Astrocyte of the hippocampus (primary cell): ENCODE data around the gene GJA5.
A peak's percentile ranks its signal among the peaks of the same experiment; 100 is the strongest.

ENCODE experiments used
- DNase-seq: peaks from one replicate; pipeline ENCODE4 v3.0.0; 2011; ENCODE audit warnings: low read depth, low spot score

Gene GJA5

DNA sequence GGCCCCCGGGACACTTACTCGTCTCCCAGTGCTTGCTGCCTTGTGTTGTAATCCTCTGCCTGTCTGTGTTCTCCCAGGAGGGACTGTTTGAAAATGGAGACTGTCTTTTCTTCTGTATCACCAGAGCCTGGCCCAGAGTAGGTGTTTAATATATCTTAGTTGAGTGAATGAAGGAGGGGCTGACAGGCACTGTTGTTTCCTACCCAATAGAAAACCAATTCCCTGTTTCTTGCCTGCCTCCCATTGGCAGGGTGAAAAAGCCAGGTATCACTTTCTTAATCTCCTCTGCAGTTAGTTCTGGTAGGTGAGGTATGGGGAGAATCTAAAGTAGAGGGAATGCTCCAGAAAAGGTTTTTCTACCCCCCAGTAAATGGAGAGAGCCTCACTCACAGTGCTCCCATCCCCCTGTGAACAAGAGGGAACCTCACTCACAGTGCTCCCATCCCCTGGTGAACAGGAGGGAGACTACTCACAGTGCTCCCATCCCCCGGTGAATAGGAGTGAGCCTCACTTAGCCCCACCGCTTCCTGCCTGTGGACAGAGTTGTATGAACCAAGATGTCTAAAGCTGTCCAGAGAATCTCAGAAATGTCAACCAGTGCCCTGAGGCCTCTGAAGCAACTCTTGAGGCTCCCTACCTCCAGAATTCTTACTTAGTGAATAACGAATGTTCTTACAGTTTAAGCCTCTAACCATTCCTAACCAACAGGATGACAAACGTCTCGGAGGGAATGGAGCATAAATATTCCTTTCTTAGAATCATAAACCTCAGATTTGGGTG, at the start of gene GJA5:
Gene GJA5, minus strand, starts transcription at position 122 of the 780 bp plus-strand sequence. CDS start 1,364 bp downstream, outside the sequence.
- no peak for DNase-seq

DNA sequence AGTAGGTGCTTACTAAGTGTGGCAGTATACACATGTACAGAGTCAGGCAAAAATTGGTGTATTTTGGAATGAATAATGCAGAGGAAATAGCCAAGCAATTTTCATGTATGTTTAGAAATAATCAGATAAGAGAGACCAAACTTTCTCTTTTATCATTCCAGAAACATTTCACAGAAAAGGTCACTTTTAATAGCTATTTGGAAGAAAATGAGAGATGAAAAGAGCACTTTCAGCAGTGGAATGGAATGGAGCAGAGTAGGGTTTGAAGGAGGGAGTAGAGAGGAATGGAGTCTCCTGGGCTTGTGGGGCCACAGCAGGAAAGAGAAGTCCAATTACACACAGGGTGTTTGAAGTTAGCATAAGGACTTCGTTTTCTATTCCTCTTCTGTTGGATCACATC, 48.8 kb upstream of the GJA5 start:
- DNase-seq: no peak

DNA sequence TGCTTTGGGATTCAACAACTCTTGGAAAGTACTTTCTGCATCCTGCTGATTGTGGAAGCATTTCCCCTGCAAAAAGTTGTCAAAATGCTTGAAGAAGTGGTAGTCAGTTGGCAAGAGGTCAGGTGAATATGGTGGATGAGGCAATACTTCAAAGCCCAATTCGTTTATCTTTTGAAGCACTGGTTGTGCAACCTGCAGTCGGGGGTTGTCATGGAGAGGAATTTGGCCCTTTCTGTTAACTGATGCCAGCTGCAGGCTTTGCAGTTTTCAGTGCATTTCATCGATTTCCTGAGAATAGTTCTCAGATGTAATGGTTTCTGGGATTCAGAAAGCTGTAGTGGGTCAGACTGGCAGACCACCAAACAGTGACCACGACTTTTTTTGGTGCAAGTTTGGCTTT, 47.6 kb upstream of the GJA5 start:
- no peak for DNase-seq

DNA sequence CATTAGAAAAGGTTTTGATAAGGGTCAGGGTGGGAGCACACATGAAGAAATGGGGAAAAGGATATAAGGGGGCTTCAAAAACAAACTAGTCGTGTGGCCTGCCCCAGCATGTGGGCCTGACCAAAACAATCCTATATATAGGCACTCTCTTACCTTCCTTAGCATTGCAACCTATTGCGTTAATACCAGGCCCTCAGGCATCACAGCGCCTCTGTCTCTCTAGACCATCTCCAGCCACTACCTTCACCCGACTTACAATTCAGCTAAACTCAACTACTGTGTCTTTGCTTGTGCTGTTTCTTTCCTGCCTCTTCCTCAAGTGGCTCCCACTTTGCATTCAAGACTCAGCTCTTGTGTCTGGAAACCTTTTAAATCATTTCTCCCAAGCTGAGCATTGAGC, 47.0 kb upstream of the GJA5 start:
- DNase-seq: no peak

DNA sequence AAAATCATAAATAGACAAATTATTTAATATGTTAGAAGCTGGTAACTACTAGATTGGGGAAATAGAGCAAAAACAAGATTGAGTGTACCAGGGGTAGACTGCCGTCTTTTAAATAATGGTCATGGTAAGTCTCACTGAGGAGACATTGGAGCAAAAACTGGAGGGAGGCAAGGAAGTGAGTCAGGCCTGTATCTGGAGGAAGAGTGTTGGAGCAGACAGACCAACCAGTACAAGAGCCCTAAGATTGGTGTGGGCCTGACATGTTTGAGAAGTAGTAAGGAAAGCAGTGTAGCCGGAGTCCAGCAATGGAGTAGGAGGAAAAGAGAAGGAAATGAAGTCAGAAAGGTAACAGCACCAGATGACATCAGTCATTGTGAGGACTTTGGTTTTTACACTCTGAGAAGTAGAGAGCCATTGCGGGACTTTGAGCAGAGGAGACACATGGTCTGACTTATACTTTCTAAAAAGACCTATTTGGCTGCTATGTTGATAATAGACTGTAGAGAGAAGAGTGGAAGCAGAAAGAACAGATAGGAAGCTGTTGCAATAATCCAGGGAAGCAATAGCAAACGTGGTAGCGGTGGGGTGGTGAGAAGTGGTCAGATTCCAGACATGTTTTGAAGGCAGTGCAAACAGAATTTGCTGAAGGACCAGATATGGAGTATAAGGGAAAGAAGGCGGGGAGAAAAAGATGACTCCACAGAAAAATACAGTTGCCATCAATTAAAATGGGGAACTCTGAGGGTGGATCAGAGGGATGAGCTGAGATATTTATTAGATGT, 44.7 kb upstream of the GJA5 start:
- no peak for DNase-seq

DNA sequence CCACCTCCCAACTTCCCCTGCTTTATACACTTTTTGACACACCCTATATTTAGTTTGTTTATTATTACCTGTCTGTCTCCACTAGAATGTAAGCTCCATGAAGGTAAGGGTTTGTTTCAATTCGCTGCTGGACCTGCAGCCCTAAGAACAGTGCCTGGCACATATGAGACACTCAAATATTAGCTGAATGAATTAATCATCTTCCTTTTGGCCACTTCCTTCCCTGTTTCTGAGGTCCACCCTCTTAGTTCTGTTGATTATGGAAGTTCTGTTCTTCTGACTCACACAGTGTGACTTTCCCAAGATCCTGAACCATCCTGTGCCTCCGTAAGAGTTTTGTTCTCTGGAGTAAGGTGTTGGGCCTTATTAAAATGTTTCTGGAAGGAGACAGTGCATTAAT, 40.4 kb upstream of the GJA5 start:
- DNase-seq: no peak

DNA sequence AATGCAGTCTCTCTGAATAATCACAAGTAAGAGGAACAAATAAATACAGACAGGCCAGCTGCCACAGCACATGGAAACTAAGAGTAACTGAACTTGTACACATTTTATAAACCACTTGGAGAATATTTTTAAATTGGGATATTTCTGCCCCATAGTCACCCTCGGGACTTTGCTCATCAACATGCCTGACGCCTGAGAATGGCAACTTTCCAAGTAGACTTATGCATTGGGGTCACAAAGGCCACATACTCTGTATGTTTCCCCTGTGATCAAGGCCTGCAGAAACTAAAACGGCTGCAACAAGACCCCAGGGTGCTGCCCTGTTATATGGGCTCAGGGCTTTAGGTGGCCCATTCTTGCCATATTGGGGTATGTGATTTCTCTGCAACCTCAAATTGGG, 38.3 kb upstream of the GJA5 start:
- no peak for DNase-seq

DNA sequence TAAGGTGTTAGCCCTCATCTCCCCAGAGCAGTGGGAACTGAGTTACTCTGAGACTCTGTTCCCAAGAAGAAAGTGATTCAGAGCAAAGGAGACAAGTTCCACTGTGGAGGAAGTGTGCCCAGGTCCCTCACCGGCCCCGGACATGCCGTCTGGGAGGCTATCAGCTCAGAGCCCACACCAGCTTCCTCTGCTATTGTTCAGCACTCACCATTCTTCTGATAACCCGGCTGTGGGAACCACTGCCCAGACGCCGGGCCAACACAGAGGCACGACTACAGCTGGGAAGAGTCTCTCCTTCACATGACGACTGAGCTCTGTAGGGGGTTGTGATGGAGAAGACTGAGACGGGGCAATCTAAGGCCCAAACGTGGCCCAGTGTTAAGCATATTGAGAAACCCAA, 34.2 kb upstream of the GJA5 start:
- no peak for DNase-seq

DNA sequence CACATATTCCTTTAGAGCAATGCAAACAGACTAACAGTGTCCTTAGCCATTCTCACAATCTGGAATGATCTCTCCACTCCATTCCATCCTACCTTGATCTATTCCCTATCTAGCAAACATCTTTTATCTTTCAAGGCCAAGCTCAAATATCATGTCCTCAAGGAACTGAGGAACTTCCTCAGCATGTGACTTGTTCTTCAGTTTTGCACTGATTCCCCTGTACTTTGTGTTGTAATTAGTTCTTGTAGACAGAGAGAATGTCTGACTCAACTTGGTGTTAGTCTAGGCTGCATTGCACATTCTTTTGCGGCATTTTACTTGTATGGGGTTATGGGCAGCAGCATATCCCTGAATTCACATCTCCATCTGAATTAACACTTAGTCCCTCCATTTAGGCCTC, 31.5 kb upstream of the GJA5 start:
- no peak for DNase-seq

DNA sequence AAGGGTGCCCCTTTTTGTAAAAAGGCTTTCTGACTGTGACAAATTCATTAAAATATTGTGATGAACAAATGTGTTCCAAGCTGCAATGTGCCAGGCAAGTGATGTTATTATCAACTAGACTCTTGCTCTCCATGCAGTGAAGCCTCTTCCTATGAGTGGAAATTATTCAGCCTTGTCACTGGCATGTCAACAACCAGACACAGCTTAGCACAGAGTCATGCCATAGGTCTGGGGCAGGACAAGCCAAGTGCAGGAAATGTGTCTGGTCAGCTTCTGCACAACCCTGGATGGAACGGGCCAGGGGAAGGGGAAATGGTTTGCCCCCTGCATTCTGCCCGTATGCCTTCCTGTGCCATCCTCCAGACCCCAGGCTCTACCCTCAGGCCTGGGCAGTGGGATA, 27.4 kb upstream of the GJA5 start:
- DNase-seq: no peak

DNA sequence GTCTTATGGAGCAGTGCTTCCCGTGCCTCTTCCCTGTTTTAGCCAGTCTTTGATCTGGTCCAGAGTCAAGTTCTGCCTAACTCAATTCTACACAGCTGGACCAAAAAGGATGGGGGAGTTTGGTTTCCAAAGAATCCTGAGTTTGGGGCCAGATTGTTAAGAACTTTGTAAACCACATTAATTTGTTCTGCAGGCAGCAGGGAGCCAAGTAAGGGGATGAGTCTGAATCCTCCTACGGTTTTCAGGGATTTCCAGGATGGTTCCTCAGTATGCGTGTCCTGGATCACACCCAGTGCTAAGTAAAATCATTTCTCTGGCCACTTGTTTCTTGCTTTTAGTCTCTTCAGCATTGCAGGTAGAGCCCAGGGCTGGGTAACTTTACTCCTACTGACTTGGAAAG, 26.1 kb upstream of the GJA5 start:
- DNase-seq: no peak

DNA sequence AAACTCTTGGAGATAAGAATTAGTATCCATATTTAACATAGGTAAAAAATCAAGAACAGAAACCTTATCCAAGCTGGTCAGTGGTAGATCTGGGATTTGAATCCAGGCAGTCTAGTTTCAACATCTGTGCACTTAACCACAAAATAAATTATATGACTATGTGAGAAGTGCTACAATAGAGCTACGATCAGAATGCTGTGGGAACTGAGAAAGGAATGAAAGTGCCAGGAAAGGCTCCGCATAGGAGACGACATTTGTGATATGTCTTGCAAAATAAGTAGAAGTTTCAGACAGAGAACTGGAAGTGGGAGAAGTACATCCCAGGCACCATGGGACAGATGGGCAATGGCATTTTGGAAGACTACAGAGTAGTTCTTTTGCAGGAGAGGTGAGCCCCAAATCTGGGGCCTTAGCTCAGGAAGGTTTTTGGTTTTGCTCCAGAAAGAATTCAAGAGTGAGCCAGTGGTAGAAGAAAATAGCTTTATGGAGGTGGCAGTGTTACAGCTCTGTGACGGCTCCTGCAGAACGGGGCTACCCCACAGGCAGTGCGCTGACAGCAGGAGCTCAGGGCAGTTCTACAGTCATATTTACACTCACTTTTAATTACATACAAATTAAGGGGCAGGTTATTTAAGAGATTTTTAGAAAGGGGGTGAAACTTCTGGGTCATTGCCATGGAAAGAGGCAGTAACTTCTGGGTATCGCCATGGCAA, 25.5 kb upstream of the GJA5 start:
- DNase-seq: no peak

DNA sequence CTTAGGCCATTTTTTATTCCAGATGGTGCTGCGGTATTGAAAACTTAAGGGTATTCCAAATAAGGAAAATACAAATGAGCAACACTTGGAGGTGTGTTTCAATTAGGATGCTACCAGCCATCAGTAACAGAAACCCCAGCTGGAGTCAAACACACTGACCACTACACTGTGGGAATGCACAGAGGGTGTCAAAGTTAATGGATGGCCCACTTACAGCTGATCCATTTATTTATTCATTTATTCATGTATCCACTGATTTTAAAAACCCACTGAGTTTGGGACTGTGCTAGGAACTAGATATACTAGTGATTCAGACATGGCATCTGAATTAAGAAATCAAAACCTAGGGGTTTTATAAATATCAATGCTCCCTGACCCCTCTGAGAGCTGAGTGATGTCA, 24.5 kb upstream of the GJA5 start:
- no peak for DNase-seq

DNA sequence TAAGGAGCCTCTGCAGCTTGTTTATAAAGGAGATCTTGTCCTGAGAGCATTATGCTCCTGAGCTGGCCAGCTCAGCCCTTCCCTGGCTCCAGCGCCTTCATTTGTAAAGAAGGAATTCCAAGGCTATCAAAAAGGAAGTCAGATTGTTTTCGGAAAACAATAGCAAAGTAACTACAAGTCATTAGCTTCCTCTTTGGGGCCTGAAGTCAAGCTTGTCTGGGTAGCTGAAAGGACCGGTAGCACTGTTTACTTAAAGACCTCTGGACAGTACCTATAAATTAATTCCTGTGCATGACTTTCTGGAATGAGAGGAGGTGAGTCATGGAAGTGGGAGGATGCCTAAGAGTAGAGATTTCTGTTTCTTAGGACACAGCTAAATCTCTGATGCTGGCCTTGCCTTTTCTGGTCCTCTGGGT, 20.7 kb upstream of the GJA5 start:
- DNase-seq: peak; percentile 21

DNA sequence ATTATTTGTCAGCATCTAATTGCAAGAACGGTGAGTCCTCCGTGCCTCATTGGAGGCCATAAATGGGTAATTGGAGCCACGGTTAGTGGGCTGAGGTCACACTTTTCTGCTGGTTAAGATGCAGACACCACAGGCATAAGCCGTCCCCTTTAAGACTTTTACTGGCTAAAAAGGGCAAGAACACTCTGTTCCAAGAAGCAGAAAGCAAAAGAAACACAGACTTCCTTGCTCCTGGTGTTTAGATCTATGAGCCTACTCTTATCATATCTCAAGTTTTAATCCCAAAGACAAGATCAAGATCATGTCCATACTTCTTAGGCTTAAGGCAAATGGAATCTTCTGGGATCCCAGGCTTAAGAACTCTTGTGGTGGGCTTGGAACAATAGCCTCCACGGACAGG, 17.3 kb upstream of the GJA5 start:
- DNase-seq: no peak

DNA sequence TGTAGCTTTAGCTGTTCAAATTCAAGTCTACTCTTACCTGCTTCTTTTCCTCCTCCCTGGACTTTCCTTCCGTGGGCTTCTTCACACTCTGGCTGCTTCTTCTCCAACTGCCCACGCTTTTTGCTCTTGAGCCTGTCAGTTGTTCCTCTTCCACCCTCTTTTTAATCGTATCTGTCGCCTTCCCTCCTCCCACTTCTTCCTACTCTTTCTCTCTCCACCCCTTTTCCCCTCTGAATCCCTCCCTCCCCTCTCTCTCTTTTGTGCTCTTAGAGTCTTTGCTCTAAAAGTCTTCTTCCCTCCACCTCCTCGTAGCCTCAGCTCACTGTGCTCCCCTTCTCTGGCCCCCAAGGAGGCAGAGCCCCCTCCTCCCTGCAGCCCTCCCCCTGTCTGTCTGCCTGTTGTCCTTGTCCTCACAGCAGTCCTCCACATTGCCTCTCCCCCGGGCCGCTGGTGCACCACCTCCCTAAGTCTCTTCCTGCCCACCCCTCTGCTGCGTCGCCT, 12.9 kb upstream of the GJA5 start:
- no peak for DNase-seq

DNA sequence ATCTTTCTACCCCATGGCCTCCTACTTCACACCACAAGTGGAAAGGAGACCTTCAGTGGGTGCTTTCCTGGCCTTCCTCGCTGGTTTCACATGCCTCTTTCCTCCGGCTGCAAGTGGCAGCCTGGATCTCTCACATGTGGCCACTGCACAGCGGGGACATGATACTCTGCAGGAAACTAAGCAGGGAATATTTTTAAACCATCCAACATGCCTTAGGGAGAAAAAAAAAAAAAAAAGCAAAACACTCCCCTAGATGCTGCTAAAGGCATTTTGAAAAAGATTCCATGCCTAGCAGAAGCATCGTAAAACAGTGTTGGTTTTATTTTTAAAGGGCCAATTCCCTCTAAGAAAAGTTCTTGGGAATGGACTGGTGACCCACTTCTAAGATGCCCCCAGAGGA, 12.2 kb upstream of the GJA5 start:
- DNase-seq: no peak

DNA sequence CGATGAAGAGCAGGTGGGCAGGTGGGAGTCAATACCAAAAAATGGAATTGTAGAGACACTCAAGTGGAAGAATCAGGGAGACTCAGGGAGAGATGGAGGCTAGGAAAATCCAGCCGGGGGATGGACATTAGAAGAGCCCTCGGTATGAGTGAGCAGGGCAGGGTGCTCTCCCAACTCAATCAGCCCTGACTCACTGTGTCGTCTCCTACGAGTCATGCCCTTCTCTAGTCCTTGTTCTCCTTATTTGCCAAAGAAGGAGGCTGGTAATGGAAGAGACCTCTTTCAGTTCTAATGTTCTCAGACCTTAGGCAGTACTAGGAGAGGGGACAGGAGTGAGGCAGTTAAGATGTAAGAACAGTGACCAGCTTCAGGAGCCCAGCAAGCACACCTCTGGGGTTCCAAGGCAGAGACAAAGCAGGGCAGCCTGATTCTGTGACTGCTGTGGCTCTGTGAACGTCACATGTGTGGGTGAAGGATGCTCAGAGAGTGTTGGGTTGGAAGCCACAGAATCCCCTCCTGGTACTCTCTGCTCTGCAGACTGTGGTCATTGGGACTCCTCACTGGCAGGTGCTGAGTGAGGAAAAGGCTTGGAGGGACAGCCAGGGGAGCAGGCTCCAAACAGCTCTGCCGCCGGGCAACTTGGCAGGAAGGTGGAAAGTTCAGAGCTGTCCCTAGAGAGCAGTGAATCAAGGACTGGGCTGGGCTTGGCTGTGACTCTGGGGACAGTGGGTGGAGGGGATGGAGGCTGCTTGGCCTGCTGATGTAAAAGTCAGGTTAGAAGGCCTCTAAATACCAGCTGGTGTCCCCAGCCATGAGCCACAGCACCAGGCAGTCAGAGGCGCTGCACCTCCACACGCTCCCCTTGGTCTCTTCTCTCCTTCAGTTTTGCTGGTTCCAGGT, 11.1 kb upstream of the GJA5 start:
- DNase-seq: no peak

DNA sequence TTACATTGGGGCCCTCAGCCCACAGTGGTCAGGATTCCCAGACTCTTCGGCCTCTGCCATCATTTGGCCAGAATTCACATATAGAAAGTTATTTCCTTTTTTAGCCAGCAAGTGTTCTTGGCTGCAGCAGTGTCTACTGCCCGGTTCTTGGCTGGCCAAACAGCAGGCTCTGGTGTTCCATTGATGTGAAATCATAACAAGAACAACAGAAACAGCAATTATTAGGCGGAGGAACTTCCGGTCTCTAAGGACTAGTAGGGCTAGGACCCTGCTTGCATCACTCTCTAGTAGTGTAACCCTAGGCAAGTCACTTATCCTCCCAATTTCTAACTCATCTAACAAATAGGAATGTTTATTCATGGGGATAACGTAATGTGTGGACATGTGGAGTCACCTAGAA, 8.7 kb upstream of the GJA5 start:
- no peak for DNase-seq

DNA sequence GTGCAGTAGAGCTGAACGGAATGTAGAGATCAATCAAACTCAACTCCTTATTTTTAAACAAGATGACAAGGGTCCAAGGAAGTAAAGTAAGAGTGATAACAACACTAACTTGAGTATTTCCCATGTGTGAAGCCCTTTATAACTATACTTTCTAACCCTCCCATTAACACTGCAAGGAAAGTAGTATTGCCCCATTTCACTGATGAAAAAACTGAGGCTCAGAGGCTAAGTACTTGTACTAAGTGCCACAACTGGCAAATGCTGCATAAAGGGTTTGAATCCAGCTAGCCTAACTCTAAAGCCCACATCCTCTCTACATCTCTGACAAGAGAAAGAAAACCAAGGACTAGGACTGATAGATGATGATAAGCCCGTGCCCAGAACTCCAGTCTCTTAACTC, 8.2 kb upstream of the GJA5 start:
- DNase-seq: no peak

DNA sequence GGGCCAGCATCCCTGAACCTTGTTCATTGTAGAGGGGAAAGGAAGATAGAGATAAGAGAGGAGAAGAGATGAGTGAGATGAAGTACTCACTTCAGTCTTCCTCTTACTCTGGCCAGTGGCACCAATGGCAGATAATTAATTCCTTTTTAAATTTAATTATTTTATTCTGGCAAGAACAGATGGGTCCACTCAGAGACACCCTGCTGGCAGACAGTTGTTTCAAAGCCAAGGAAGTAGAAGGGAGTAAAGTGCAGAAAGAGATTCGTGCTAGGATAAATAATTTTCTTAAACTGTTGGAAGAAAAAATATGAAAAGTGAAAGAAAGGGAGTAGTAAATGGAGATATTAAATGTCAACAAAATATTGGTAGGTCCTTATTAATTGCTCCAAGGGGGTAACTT, 7.7 kb upstream of the GJA5 start:
- DNase-seq: no peak
